Activated effector memory CD4-positive, alpha-beta T cell treated with anti-CD3 and anti-CD28 coated beads, Interleukin-2, amount 50 U/mL, for 16 hours (primary cell): Measurements from ENCODE around the gene RGS10.
A peak's percentile ranks its signal among the peaks of the same experiment; 100 is the strongest.

ENCODE experiments used
- DNase-seq: peaks from one replicate; pipeline ENCODE4 v3.0.0-alpha.2; 2020

Gene RGS10

DNA sequence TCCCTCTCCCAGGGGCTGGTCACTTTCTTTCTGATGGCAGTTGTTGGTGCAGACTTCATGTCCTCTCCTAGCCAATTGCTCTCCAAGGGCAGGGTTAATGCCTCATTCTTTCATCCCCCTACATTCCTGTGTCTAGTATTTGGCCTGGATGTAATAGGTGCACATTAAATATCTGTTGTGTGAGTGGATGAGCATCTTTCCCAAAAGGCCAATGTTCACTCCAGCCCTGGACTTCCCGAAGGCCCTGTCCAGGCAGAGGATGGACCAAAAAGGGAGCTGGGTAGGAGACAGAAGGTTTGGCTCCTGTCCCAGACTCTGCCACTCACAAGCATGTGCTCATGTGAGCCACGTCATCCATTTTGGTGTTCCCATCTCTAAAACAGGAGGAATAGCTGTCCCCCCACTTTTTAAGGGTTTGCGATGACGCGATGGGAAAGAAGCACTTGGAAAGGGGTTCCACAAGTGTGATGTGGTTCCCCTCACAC, 47.5 kb downstream of the RGS10 start:
- no peak for DNase-seq

DNA sequence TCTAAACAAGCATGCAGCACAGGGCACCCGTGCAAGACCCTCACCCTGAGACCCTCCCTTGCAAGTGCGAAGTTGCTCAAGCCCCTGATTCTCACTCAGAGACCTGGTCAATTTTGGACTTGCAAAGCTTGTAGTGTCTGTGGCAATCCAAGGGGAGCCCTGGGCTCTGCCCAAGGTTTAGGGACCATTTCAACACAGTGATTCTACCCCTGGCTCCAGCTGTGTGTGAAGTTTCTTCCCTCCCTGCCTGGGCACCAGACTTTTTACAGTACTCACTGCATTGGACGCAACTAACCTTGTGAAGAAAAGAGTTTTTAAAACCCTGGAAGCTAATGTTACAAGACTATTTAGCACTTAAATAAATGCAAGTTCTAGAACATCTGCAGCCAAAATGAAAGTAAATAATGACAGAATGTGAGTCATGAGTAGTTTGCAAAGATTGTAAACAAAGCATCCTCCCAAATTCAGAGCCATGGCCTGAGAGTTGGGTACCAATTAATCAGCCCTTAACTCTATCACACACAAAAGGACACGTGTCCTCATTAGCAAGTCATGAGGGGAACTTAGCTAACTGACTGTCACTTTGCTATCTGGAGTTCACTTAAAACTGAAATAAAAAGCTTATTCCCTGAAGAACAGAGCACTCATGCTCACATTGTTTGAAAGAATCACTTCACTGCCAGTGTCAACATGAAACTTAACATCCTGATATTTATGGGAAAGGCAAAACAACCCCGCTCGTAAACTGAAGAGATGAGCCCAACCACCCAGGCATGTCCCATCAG, 48.1 kb downstream of the RGS10 start:
- no peak for DNase-seq

DNA sequence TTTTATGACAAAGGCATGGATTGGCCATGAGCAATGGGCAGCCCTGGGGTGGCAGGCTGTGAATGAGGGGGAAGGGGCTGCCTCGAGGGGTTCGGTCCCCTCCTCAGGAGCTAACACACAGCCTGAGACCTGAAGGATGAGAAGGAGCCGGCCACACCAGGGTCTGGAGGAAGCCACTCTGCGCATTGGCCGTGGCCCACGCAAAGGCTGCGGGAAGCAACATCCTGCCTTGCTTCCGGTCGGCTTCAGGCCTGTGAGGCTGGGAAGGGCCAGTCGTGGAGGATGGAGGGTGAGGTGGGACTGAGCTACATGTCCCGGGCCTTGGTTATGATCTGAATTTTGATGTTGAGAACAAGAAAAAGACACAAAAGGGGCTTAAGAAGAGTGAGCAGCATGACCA, 49.4 kb downstream of the RGS10 start:
- DNase-seq, result peak; percentile 71

DNA sequence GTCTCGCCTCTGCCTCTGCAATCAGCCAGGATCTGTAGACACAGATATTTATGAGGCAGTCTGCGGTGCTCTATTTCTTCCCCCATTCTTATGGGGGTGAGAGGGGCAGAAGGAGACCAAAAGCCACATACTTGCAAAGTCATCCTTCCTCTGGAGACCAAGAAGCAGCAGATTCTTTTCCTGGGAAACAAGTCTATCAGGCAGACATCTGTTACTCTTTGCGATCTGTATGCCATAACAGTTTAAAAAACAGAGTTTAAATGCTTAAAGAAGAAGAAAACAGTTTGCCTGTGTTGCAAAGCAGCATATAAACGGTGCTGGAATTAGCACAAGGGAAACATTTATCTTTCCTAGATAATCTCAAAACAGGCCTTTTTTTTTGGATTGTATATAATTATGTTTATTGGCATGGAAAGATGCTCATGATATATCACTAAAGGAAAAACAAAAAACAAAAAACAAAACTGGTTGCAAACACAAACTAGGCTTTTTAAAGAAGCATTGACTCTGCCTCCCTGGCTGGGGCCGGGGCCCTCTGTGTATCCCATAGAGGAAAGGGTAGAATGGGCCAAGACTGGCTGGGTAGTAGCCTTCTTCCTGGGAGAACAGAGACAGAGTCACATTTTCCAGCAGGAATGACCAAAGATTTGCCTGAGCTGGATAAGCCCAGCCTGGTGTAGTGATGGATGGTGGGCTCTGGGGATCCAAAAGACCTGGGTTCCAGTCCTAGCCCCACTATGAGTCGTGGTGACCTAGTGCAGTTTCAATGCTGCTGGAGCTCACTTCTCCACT, 50.4 kb downstream of the RGS10 start:
- no peak for DNase-seq

DNA sequence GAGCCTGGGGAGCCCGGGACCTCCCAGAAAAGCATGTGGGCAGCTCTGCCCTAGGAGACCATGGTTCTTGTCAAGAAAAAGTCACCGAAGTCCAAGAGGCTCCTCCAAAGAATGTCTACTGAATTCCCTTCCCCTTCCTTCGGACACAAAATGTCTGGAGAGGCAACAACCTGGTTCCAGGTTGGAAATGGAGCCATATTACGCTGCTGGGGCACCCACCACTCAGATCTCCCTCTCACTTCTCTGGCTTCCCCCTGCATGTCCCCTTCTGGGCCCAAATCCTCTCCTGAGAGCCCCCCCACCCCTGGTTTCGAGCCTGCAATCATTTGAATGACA, 52.6 kb downstream of the RGS10 start:
- DNase-seq, result no peak

DNA sequence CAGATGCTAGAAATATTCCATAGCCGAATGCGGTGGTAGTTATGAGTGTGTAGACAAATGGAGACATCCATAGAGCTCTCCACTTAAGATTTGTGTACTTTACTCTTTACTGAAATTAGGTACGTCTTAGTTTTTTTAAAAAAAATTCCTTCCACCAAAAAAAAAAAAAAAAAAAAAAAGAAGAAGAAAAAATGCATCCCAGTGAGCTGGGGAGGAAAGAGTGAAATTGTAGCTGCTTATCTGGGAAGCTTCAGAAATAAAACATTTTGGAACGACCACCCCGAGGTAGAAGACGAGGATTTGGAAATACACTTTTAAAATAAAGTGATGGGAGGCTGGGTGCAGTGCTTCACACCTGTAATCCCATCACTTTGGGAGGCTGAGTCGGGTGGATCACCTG, 53.8 kb downstream of the RGS10 start:
- DNase-seq, result no peak

DNA sequence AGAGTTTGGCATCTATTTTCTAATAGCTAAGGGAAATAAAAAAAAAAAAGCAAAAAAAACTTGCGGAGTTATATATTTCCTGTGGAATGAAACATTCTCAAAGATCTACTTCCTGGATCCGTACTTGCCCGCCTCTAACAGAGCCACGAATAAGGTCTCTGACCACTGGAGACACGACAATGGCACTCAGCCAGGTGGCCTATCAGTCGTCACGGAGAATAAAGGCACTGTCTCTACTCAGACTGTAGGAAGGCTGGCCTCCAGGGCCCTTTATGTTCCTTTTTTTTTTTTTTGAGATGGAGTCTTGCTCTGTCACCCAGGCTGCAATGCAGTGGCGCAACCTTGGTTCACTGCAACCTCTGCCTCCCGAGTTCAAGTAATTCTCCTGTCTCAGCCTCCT, 58.7 kb downstream of the RGS10 start:
- no peak for DNase-seq

DNA sequence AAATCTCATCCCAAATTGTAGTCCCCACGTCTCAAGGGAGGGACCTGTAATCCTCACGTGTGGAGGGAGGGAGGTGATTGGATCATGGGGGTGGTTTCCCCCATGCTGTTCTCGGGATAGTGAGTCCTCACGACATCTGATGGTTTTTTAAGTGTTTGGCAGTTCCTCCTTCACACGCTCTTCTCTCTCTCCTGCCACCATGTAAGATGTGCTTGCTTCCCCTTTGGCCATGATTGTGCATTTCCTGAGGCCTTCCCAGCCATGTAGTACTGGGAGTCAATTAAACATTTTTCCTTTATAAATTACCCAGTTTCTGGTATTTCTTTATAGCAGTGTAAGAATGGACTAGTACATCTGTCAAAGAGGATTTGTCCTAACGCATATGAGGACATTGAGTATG, 59.5 kb downstream of the RGS10 start:
- DNase-seq, result no peak

DNA sequence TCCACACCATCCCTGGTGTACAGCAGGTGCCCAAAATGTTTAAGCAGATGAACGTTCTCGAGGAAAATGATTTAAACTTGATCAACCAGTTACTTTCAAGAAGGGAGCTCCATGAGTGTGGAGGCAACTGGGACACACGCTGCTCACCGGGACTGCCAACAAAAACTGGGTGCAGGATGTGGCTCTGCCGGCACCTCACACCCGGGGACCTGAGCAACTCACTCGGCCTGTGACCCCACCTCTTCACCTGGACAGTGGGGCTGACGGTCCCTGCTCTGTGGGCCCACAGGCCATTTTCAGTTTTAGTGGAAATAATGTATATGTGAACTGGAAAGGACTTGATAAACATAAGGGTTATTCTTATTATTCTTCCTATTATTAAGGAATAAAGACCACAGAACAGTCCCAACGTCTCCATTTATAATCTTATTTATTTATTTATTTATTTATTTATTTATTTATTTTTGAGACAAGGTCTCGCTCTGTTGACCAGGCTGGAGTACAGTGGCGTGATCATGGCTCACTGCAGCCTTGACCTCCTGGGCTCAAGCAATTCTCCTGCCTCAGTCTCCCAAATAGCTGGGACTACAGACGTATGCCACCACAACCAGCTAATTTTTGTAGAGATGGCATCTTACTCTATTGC, 60.6 kb downstream of the RGS10 start:
- no peak for DNase-seq

DNA sequence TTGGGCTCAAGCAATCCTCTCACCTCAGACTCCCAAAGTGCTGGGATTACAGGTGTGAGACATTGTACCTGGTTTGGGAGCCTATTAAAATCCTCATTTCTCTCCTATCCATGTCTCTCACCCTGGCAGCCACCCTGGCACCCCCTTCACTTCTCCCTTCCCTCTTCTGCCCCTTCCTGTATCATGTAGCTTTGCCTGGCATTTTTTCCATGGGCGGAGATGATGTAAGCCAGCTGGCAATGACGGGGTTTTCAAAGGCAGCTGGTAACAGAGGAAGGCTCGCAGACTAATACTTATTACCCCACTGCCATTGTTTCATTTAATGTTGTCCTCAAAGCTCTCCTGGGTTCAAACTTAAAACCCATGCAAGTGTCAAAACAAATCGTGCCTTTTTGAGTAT, 61.9 kb downstream of the RGS10 start:
- no peak for DNase-seq

DNA sequence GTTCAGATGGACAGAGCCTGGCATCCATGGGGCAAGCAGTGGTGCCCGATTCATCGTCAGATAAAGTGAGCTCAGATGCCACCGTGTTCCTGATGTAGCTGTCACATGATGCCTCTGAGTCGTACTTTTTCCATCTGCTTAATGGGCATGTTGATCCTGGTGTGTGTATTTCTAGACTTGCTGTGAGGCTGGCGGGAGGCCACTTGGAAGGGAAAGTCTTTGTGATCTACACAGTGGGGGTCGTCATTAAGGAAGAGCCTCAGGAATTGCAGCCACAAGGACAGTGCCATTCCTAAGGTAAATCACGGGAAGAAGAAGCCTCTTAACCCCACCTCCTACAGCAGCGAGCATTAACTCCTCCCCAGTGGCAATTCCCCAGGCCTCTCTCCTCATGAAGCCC, 63.0 kb downstream of the RGS10 start:
- no peak for DNase-seq

DNA sequence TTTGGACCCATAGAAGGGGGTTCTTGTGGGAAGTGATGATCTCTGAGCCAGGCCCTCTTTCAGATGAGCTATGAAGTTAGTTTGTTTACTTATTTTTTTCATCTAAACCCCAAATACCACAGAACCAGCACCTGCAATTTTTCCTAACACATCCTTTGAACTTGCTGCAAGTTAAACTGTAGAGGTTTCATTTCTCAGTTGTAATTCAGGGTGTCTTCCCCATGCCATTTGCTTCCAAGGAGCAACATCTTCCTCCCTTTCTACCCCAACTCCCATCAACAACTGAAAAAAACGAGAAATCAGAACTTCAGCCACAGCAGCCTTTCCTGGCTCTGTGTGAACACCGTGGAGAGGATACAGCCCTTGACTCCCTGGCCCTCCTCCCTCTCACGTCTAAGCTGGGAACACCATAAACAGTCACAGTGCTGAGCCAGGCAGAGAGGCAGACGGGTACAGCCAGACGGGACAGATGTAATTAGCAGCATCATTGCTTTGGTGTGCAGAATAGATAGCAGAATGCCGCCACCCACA, 63.6 kb downstream of the RGS10 start:
- DNase-seq, result no peak

DNA sequence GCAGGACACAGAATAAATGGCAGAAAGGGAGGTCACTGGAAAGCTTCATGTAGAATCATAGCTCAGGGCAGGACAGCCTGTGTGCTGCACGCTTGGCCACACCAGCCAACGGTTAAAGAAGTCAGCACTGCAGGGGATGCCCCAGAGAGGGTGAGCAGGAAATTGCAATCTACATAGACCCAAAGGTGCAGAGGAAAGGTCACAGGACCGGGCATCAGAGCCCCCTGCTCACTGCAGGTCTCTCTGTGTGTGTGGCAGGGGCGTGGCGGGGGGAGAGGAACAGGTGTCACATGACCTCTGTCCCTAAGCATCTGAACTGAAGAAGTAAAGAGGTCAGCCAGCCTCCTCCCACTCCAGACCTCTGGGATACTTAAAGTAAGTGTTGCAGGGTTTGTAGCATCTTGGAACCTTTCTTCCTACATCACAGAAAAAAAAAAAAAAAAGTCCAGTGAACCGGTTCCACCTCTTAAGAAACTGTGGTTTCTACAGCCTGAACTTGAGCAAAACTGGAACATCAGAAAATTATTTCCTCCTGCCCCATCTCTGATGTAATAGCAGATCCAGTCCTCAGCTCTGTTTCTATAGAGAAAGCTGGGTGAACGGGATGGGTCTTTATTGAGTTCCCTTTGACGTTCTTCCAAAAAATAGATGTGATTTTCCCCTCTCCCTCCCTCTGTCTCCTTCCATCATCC, 64.3 kb downstream of the RGS10 start:
- DNase-seq, result peak; percentile 71

DNA sequence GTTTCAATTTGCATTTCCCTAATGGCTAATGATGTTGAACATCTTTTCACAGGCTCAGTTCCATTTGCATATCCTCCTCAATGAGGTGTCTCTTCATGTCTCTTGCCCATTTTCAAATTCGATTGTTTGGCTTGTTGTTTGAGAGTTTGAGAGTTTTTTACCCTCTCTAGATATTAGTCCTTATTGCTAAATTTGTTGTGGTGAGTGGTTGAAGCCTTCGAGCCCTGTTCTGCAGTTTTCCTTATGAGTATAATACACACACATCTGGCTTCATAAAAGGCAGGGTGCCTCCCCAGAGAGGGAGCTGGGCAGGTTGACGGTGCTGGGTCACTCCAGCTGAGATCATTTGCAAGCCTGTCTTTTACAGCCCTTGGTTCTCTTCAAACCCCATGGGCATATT, 65.1 kb downstream of the RGS10 start:
- no peak for DNase-seq

DNA sequence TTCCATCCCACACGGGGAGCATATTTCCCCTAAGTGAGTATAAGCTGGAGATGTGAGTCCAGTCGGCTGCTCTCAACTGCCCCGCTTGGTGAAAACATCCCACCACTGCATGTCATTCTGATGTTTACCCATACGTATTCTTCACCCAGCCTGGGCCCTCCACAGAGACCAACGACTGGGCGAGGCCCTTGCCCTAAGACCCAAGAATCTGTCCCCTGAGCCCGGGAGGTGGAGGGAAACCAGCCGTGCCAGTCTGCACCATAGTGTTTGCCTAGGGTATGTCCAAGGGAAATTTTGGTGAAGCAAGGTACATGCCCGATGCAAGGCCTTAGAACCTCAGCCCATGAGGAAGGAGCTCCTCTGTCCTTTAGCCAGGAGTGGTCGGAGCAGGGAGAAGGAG, 67.9 kb downstream of the RGS10 start:
- no peak for DNase-seq

DNA sequence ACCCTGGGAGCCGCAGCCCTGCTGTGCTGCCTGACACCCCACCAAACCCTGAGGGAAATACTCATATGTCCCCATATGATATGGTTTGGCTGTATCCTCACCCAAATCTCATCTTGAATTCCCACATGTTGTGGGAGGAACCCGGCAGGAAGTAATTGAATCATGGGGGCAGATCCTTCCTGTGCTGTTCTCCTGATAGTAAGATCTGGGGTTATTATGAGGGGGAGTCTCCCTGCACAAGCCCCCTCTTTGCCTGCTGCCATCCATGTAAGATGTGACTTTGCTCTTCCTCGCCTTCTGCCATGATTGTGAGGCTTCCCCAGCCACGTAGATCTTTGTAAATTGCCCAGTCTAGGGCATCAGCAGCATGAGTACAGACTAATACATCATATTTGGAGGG, 68.7 kb downstream of the RGS10 start:
- no peak for DNase-seq

DNA sequence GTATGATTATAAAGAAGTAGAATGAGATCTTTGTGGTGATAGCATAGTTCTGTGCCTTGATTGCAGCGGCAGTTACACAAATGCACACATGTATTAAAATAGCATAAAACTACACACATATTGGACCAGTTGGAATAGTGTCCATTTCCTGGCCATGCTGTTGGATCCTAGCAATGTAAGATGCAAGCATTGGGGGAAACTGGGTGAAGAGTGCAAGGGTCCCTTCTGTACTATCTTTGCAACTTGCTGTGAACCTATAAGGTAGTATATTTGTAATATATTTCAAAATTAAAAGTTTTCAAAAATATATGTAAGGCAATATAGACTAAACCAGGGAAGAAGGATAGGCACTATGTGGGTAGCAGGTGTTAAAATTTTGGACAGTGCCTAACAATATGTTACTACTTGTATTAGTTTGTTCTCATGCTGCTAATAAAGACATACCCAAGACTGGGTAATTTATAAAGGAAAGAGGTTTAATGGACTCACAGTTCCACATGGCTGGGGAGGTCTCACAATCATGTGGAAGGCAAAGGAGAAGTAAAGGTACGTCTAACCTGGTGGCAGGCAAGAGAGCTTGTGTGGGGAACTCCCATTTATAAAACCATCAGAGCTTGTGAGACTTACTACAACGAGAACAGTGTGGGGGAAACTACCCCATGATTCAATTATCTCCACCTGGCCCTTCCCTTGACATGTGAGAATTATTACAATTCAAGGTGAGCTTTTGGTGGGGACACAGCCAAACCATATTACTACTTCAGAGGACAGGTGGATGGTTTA, 71.4 kb downstream of the RGS10 start:
- no peak for DNase-seq

DNA sequence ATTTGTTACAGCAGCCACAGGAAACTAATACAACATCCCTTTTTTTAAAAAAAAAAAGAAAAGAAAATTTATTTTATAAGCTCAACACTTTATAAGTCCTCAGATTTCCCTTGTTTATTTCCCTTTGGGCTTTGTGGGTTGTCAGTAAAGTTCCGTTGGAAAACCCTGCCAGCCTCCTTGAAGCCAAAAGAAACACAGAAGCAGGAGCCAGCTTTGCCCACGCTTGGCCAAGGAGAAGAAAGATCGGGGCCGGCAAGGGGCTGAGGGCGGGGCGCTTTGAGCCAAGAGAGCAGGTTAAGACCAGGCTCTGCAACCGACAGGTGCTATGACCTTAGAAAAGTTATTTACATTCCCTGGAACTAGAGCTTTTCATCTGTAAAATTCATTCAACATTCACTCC, 72.7 kb downstream of the RGS10 start:
- no peak for DNase-seq

DNA sequence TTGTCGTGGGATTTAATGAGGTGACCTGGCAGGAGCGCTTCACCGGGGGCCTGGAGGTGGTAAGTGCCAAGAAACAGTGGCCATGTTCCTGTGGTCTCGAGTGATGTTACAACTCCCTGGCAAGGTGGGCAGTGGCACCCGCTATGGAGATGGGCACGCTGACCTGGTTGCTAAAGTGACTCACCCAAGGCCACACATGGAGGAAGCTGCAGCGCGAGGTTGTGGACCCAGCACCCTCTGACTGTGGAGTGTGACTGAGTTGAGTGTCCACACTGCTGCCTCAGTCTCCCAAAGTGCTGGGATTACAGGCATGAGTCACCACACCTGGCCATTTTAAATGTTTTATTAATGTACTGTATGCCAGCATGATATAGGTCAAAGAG, 73.2 kb downstream of the RGS10 start:
- no peak for DNase-seq

DNA sequence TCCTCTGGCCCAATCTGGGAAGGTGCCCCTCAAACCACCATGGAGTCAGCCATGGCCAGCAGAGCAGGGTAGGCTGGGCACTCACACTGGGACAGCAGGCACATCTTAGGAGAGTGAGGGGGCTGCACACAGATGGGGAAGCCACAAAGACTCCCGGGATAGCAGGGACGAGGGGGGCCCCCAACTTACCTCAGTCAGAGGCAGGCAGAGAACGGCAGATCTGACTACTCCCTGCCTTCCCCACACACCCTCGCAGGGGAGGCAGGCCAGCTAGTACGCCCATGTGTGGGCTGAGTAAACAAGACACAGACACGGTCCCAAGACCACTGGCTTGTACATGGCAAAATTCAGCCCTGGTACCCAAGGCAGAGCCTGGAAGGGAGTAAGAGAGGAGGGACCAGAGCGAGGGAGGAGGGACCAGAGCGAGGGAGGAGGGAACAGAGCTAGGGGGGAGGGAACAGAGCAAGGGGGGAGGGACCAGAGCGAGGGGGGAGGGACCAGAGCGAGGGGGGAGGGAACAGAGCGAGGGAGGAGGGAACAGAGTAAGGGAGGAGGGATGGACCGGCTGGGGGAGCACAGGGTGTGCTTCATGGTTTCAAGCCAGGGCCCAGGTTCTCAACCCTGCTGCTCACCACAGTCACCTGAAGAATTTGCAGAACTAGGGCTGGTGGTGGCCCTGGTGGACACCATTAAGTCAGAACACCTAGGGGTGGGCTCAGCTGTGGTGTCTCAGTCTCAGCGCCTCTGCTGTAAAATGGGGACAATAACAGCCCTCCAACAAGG, 73.8 kb downstream of the RGS10 start:
- no peak for DNase-seq

DNA sequence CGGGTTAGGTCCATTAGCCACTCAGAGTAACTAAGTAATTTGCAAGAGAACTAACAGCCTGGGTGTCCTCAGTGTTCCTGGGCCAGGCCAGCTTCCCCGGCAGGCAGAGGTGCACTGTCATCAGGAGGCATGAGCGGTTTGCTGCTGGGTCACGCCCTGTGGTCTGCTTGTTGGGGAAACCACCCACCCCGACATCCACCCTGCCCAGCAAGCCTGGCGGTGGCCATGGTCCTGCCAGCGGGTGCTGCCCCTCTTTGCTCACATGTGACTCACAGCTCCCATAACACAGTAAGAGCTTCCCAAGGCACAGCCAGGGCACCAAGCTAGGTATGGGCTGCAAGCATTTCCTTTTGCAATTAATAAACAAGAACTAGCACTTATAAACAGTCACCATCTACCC, 75.9 kb downstream of the RGS10 start:
- peak; percentile 77 for DNase-seq

DNA sequence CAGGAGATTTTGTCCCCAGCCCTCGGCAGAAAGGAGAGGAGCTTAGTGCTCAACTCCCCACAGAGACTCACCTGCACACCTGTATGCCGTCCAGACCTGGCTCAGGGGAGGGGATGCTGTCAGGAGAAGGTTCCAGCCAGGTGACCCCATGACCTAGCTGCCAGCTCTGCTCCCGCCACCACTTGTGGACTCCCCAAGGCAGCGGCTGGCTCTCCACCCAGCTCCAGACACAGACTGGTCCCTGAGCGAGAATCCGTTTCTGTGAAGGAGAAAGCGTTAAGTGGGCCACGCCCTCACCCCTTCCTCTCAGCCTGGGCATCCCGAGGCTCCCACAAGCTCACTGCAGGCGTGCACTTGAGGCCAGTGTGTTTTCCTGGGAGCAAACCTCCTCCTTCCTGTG, 76.4 kb downstream of the RGS10 start:
- no peak for DNase-seq
